ENCODE measurements around the gene SPEM2.

- no peak for TF ChIP-seq CTCF (IDR thresholded peaks at IDR 0.05)
- no peak for TF ChIP-seq POLR2A (IDR thresholded peaks at IDR 0.05)
Observed at GRCh38 chr17:7419819-7420610, 5.4 kb upstream of the SPEM2 start, which contains the start of gene SPEM1.
